WI38 (cell line): Measurements from ENCODE around the gene UNC119.

Experiments
- H3K4me3 ChIP-seq: 2 replicates; pipeline ENCODE4 v1.5.1; 2011; ENCODE audit warnings: low read depth, mild to moderate bottlenecking, control low read depth, low read length
- CTCF ChIP-seq: IDR thresholded peaks from 2 replicates; pipeline ENCODE4 v1.5.1; 2012; ENCODE audit warnings: low read depth, mild to moderate bottlenecking, control low read depth, low read length

UNC119 gene

GRCh38 chr17:28533091-28533807 lies 19.2 kb downstream of the UNC119 start:
- no peak overlapping the region for H3K4me3 ChIP-seq
- TF ChIP-seq CTCF: no peak

- H3K4me3 ChIP-seq: no peak overlapping the region
- no peak for TF ChIP-seq CTCF
Observed at GRCh38 chr17:28532050-28532960, 20.1 kb downstream of the UNC119 start.

- no peak for TF ChIP-seq CTCF
- H3K4me3 ChIP-seq: no peak overlapping the region
Observed at GRCh38 chr17:28530926-28531325, 21.5 kb downstream of the UNC119 start.

GRCh38 chr17:28530250-28530649 lies 22.2 kb downstream of the UNC119 start:
- no peak overlapping the region for H3K4me3 ChIP-seq
- no peak for TF ChIP-seq CTCF

GRCh38 chr17:28529013-28529400 lies 23.4 kb downstream of the UNC119 start:
- no peak for TF ChIP-seq CTCF
- no peak overlapping the region for H3K4me3 ChIP-seq

- no peak overlapping the region for H3K4me3 ChIP-seq
- TF ChIP-seq CTCF: no peak
Observed at GRCh38 chr17:28528327-28529012, 24.0 kb downstream of the UNC119 start.
